ES-I3 (cell line): ENCODE results near the gene RNASEH2A.

ENCODE experiments used
- H3K36me3 ChIP-seq: 2 replicates; pipeline ENCODE4 v1.6.1; 2013; ENCODE audit warnings: mild to moderate bottlenecking, low read length, control low read depth, moderate library complexity; ENCODE audit not compliant: insufficient read depth
- H3K4me1 ChIP-seq: 2 replicates; pipeline ENCODE4 v1.6.1; 2013; ENCODE audit warnings: mild to moderate bottlenecking, control low read depth, low read length; ENCODE audit not compliant: insufficient read depth
- H3K9ac ChIP-seq: 2 replicates; pipeline ENCODE4 v1.6.1; 2013; ENCODE audit warnings: low read depth, mild to moderate bottlenecking, low read length, moderate library complexity
- H3K9me3 ChIP-seq: 2 replicates; pipeline ENCODE4 v1.6.1; 2013; ENCODE audit warnings: mild to moderate bottlenecking, low read length, moderate library complexity; ENCODE audit not compliant: control insufficient read depth, insufficient read depth

Gene RNASEH2A

GRCh38 chr19:12806242-12807081, at the start of gene RNASEH2A:
Gene RNASEH2A (plus strand): TSS chr19:12806584. CDS start chr19:12806674, 90 bp downstream.
- peak within 1 kb of the TSS; percentile 64 for H3K9ac ChIP-seq
- H3K4me1 ChIP-seq = no peaks in the 10 kb centered on the region
- H3K9me3 ChIP-seq = no peaks in the 10 kb centered on the region
- H3K36me3 ChIP-seq = peaks cover 10% of the 10 kb centered on the region

DNA sequence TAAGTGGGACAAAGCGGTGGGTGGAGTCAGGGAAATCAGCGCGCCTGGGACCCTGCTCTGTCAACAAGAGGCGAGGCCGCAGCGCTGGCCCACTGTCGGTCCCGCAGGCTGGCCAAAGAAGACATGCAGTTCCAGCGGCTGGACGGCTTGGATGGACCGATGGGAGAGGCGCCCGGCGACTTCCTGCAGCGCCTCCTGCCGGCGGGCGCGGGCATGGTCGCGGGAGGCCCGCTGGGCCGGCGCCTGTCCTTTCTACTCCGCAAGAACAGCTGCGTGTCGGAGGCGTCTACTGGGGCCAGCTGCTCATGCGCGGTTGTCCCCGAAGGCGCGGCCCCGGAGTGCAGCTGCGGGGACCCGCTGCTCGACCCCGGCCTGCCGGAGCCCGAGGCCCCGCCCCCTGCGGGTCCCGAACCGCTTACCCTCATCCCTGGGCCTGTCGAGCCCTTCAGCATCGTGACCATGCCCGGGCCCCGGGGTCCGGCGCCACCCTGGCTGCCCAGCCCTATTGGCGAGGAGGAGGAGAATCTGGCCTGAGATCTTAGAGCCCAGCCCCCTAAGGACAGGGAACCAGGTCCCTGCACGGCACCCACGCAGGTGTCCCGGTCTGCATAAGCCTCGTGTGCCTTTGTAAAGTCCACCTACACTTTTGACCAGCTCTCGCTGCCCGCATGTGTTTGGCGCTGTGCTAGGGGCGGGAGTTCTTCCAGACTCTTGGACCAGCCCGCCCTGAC, 48.7 kb upstream of the RNASEH2A start:
- no peaks in the 10 kb centered on the region for H3K36me3 ChIP-seq
- H3K4me1 ChIP-seq = no peaks in the 10 kb centered on the region
- H3K9me3 ChIP-seq = no peaks in the 10 kb centered on the region
- H3K9ac ChIP-seq = peak overlapping the region; percentile 48; the same call in 1 of the 2 replicates

- Histone ChIP-seq H3K36me3 (no peaks in the 10 kb centered on the region), H3K4me1 (no peaks in the 10 kb centered on the region), H3K9me3 (no peaks in the 10 kb centered on the region), H3K9ac (no peak overlapping the region)
These were observed 46.7 kb upstream of the RNASEH2A start for GRCh38 chr19:12759686-12760085.

- Histone ChIP-seq H3K9ac (no peak overlapping the region), H3K4me1 (no peaks in the 10 kb centered on the region), H3K36me3 (no peaks in the 10 kb centered on the region), H3K9me3 (no peaks in the 10 kb centered on the region)
These were observed 43.3 kb upstream of the RNASEH2A start for GRCh38 chr19:12763100-12763499.

DNA sequence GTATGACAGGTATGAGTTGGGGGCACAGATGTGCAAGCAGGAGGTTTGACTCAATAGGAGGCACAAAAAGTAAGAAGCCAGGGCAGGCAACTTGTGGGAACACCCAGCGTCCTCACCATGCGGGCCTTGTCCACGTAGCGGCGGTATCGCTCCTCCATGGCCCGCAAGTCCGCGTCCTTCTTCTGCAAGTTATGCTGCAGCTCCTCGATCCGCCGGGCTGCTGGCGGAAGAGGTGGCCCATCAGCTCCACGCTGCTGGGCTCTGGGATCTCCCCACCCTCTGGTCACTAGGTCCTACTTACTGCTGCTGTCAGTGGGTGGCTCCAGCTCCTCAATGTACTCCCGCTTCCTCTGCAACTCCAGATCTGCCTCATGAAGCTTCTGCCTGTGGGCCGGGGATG, 41.7 kb upstream of the RNASEH2A start:
- no peaks in the 10 kb centered on the region for H3K9me3 ChIP-seq
- no peak overlapping the region for H3K9ac ChIP-seq
- H3K36me3 ChIP-seq = no peaks in the 10 kb centered on the region
- no peaks in the 10 kb centered on the region for H3K4me1 ChIP-seq

DNA sequence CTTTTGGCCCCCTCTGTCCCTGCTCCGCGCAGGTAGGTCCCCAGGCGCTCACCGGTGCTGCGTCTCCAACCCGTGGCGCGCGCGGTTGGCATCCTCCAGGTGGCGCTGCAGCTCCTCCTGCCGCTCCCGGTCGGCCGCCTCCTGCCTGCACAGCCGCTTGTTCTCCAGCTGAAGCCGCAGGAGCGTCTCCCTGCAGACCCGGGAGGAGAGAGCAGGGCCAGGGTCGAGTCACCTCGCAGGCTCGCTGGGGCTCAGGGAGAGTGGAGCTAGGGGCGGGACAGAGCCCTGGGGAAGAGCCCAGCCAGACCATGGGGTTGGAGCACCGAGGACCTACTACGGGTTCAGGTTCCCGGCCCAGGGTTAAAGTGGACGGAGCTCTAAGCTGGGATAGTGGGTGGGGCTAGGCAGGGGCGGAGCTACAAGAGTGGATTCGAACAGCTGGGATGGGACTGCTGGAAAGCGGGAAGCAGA, 40.3 kb upstream of the RNASEH2A start:
- no peaks in the 10 kb centered on the region for H3K4me1 ChIP-seq
- peak overlapping the region; percentile 56; the same call in 1 of the 2 replicates for H3K9ac ChIP-seq
- no peaks in the 10 kb centered on the region for H3K36me3 ChIP-seq
- no peaks in the 10 kb centered on the region for H3K9me3 ChIP-seq

- H3K4me1 ChIP-seq = no peaks in the 10 kb centered on the region
- no peaks in the 10 kb centered on the region for H3K9me3 ChIP-seq
- H3K36me3 ChIP-seq = no peaks in the 10 kb centered on the region
- no peak overlapping the region for H3K9ac ChIP-seq
These were observed 39.2 kb upstream of the RNASEH2A start for GRCh38 chr19:12767150-12767549.

- Histone ChIP-seq H3K9me3 (no peaks in the 10 kb centered on the region), H3K9ac (no peak overlapping the region), H3K36me3 (no peaks in the 10 kb centered on the region)
These were observed 38.7 kb upstream of the RNASEH2A start for GRCh38 chr19:12767666-12768065.

GRCh38 chr19:12769689-12770088, 36.7 kb upstream of the RNASEH2A start:
- Histone ChIP-seq H3K9ac (0 out of 2 replicates have a peak overlapping the region, but pooled peaks have one; percentile 9), H3K36me3 (no peaks in the 10 kb centered on the region), H3K4me1 (no peaks in the 10 kb centered on the region), H3K9me3 (no peaks in the 10 kb centered on the region)

More at GRCh38 chr19:12767666-12768065, 38.7 kb upstream of the RNASEH2A start:
- H3K4me1 ChIP-seq = no peaks in the 10 kb centered on the region

GRCh38 chr19:12770922-12771321, 35.5 kb upstream of the RNASEH2A start:
- Histone ChIP-seq H3K4me1 (no peaks in the 10 kb centered on the region), H3K9ac (no peak overlapping the region), H3K36me3 (no peaks in the 10 kb centered on the region), H3K9me3 (no peaks in the 10 kb centered on the region)

DNA sequence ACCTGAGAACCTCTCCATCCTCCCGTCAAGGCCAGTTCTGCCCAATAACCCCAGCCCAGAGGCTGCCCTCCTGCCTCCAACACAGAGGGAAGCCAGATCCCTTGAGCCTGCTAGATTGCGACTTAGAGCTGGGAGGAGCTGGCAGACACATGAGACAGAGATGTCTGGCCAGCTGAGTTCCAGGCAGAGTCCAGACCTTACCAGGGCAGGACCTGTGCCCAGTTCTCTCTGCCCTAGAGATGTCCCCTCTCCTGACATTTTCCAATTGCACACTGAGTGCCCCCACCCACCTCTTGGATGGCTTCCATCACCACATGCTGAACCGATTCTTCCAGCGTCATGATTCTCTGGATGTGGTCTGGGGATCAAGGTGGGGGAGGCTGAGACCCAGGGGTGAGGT, 34.1 kb upstream of the RNASEH2A start:
- no peaks in the 10 kb centered on the region for H3K9me3 ChIP-seq
- H3K4me1 ChIP-seq = no peaks in the 10 kb centered on the region
- no peak overlapping the region for H3K9ac ChIP-seq
- H3K36me3 ChIP-seq = no peaks in the 10 kb centered on the region

- no peaks in the 10 kb centered on the region; the same call in 1 of the 2 replicates for H3K4me1 ChIP-seq
These were observed 32.8 kb upstream of the RNASEH2A start for GRCh38 chr19:12773571-12773970.

GRCh38 chr19:12774588-12775555, 31.5 kb upstream of the RNASEH2A start, which contains the start of gene HOOK2:
Gene HOOK2 (minus strand): TSS chr19:12775552. CDS start chr19:12775449, 103 bp downstream.
- no peaks in the 10 kb centered on the region; the same call in 1 of the 2 replicates for H3K4me1 ChIP-seq
- no peaks in the 10 kb centered on the region for H3K9me3 ChIP-seq
- no peaks in the 10 kb centered on the region for H3K36me3 ChIP-seq
- H3K9ac ChIP-seq = peak within 1 kb of the TSS; percentile 67

More at GRCh38 chr19:12773571-12773970, 32.8 kb upstream of the RNASEH2A start:
- H3K9me3 ChIP-seq = no peaks in the 10 kb centered on the region
- no peak overlapping the region for H3K9ac ChIP-seq
- H3K36me3 ChIP-seq = no peaks in the 10 kb centered on the region
